ENCODE results near the gene GLB1L3. TPM values are rescaled to one million over a fixed set of nuclear protein-coding genes. Genes with fewer than 3 reads are reported as not detected.
"Not testable (repeated sequence)": the region's sequence is repeated elsewhere in the genome, so short reads cannot be mapped to it uniquely, and the experiment has no call there.

The GLB1L3 gene
- polyA plus RNA-seq, 6 donors from 2014 or later: not detected

GRCh38 chr11:134337051-134337450 lies 60.9 kb downstream of the GLB1L3 start:
- Mint-ChIP-seq H3K4me3 (peak overlapping the region in 1 of 8 donors; percentile 20), H3K4me1 (peaks cover 0 to 7% (median 6%) of the 10 kb centered on the region in 3 donors), H3K27ac (peak overlapping the region in 1 of 6 donors; percentile 57), H3K27me3 (peaks cover 16 to 38% (median 31%) of the 10 kb centered on the region in 3 donors), H3K36me3 (no peaks in the 10 kb centered on the region), H3K9me3 (no peaks in the 10 kb centered on the region)
- ATAC-seq (ENCODE audit: low read depth in 2 of 2): no peak
- no peak for DNase-seq

GRCh38 chr11:134338068-134338467 lies 61.9 kb downstream of the GLB1L3 start:
- no peaks in the 10 kb centered on the region for H3K36me3 Mint-ChIP-seq
- no peak overlapping the region for H3K27ac Mint-ChIP-seq
- peaks cover 9 to 30% (median 23%) of the 10 kb centered on the region in 3 donors for H3K27me3 Mint-ChIP-seq
- DNase-seq (no peak), ATAC-seq (ENCODE audit: low read depth in 2 of 2) (no peak)
- H3K4me3 Mint-ChIP-seq: no peak overlapping the region
- no peaks in the 10 kb centered on the region for H3K9me3 Mint-ChIP-seq
- H3K4me1 Mint-ChIP-seq: no peaks in the 10 kb centered on the region

DNA sequence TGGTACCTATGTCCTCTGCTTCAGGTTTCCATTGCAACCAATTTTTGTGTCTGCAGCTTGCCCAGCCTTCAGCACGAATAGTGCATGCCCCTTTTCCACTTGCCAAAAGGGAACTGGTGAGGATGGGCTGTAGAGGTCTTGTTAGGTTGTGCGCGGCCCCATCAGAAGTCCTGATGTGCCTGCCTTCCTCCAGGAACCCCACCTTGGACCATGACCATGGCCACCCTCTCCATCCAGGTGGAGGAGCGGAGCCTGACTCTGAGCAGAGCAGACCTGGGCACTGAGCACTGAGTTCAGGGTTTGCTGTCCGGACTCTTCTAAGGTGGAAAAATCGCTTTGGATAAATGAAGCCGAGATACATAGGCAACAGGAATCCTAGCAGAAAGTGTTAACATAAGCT lies 62.5 kb downstream of the GLB1L3 start:
- ATAC-seq (ENCODE audit: low read depth in 2 of 2) (no peak), DNase-seq (no peak)
- H3K27me3 Mint-ChIP-seq: peaks cover 6 to 24% (median 22%) of the 10 kb centered on the region in 3 donors
- H3K36me3 Mint-ChIP-seq: no peaks in the 10 kb centered on the region
- H3K4me1 Mint-ChIP-seq: no peaks in the 10 kb centered on the region
- no peaks in the 10 kb centered on the region for H3K9me3 Mint-ChIP-seq
- peak overlapping the region in 1 of 6 donors; percentile 66 for H3K27ac Mint-ChIP-seq
- H3K4me3 Mint-ChIP-seq: no peak overlapping the region

- H3K9me3 Mint-ChIP-seq: no peaks in the 10 kb centered on the region
- peaks cover 0 to 18% (median 14%) of the 10 kb centered on the region in 3 donors for H3K27me3 Mint-ChIP-seq
- H3K36me3 Mint-ChIP-seq: no peaks in the 10 kb centered on the region
- peak overlapping the region in 1 of 6 donors; percentile 83 for H3K27ac Mint-ChIP-seq
- H3K4me1 Mint-ChIP-seq: no peaks in the 10 kb centered on the region
- H3K4me3 Mint-ChIP-seq: no peak overlapping the region
- no peak for DNase-seq
- ATAC-seq (ENCODE audit: low read depth in 2 of 2): no peak
These were observed 63.6 kb downstream of the GLB1L3 start for GRCh38 chr11:134339756-134340155.

- Mint-ChIP-seq H3K4me3 (no peak overlapping the region), H3K4me1 (no peaks in the 10 kb centered on the region), H3K9me3 (no peaks in the 10 kb centered on the region), H3K27ac (no peak overlapping the region), H3K27me3 (peaks cover 0 to 11% (median 7%) of the 10 kb centered on the region in 3 donors), H3K36me3 (no peaks in the 10 kb centered on the region)
- ATAC-seq (ENCODE audit: low read depth in 2 of 2): no peak
- DNase-seq: no peak
These were observed 64.3 kb downstream of the GLB1L3 start for GRCh38 chr11:134340354-134340964.

- H3K4me3 Mint-ChIP-seq: no peak overlapping the region
- H3K4me1 Mint-ChIP-seq: no peaks in the 10 kb centered on the region
- ATAC-seq (ENCODE audit: low read depth in 2 of 2) (no peak), DNase-seq (no peak)
- no peak overlapping the region for H3K27ac Mint-ChIP-seq
- H3K9me3 Mint-ChIP-seq: no peaks in the 10 kb centered on the region
- H3K36me3 Mint-ChIP-seq: no peaks in the 10 kb centered on the region
- peaks cover 0 to 8% (median 0%) of the 10 kb centered on the region in 3 donors for H3K27me3 Mint-ChIP-seq
These were observed 65.8 kb downstream of the GLB1L3 start for GRCh38 chr11:134341805-134342571.

GRCh38 chr11:134342572-134343340 lies 66.6 kb downstream of the GLB1L3 start:
- Mint-ChIP-seq H3K9me3 (no peaks in the 10 kb centered on the region), H3K27ac (peak overlapping the region in 2 of 6 donors; percentile 21 to 63), H3K4me3 (no peak overlapping the region), H3K36me3 (no peaks in the 10 kb centered on the region), H3K4me1 (no peaks in the 10 kb centered on the region), H3K27me3 (peaks cover 0 to 13% (median 4%) of the 10 kb centered on the region in 3 donors)
- DNase-seq: no peak
- no peak for ATAC-seq (ENCODE audit: low read depth in 2 of 2)

- H3K27me3 Mint-ChIP-seq: peaks cover 0 to 13% (median 4%) of the 10 kb centered on the region in 3 donors
- H3K4me3 Mint-ChIP-seq: no peak overlapping the region
- ATAC-seq (ENCODE audit: low read depth in 2 of 2): no peak
- no peaks in the 10 kb centered on the region for H3K4me1 Mint-ChIP-seq
- H3K36me3 Mint-ChIP-seq: no peaks in the 10 kb centered on the region
- H3K27ac Mint-ChIP-seq: no peak overlapping the region
- no peak for DNase-seq
- no peaks in the 10 kb centered on the region for H3K9me3 Mint-ChIP-seq
These were observed 67.5 kb downstream of the GLB1L3 start for GRCh38 chr11:134343646-134344045.

DNA sequence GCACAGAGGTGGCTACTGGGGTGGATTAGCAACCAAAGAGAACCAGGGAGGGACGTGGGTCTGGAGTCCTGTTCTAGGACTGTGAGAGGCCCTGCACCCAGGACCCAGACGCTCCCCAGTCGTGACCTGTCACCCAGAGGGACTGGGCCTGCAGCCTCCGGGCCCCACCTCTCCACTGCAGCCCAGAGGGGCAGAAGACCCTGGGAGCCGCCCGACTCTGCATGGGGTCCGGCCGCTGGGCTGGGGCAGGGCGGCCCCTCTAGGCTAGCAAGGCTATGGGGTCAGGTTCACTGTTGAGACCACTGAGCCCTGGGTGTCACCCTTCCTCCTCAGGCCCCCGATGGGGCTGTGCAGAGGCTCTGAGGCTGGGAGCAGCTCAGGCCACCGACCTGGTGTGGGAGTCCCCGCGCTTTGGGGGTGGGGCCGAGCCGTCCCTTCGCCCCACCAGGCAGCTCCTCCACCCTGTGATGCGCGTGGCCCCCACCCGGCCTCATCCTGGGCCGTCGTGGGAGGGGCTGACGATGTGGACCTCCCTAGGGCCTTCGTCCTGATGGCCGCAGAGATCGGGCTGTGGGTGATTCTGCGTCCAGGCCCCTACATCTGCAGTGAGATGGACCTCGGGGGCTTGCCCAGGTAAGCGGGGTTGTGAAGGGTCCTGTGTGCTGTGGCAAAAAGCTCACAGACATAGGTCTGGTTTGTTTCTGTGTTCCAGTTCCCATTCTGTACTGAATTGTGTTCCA lies 68.5 kb downstream of the GLB1L3 start:
- H3K36me3 Mint-ChIP-seq, DNase-seq, H3K4me3 Mint-ChIP-seq: not testable (repeated sequence)

DNA sequence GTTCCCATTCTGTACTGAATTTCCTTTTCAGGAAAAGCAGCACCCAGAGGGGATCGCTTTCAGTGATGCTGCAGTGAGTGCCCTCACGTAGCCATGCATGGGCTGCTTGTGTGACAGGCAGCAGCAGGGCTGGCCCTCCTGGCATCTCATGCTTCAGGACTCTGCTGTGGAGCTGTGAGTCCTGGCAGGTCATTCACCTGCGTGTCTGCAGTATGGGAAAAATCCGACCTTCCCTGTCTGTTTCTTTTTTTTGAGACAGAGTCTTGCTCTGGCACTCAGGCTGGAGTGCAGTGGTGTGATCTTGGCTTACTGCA lies 69.0 kb downstream of the GLB1L3 start:
- ATAC-seq (ENCODE audit: low read depth in 2 of 2): no peak
- H3K9me3 Mint-ChIP-seq: no peaks in the 10 kb centered on the region

More for the DNA sequence above, 68.5 kb downstream of the GLB1L3 start:
- H3K4me1 Mint-ChIP-seq; H3K27ac Mint-ChIP-seq; ATAC-seq (ENCODE audit: low read depth in 2 of 2); H3K9me3 Mint-ChIP-seq: not testable (repeated sequence)
- peaks cover 0 to 13% (median 4%) of the 10 kb centered on the region in 3 donors for H3K27me3 Mint-ChIP-seq

DNA sequence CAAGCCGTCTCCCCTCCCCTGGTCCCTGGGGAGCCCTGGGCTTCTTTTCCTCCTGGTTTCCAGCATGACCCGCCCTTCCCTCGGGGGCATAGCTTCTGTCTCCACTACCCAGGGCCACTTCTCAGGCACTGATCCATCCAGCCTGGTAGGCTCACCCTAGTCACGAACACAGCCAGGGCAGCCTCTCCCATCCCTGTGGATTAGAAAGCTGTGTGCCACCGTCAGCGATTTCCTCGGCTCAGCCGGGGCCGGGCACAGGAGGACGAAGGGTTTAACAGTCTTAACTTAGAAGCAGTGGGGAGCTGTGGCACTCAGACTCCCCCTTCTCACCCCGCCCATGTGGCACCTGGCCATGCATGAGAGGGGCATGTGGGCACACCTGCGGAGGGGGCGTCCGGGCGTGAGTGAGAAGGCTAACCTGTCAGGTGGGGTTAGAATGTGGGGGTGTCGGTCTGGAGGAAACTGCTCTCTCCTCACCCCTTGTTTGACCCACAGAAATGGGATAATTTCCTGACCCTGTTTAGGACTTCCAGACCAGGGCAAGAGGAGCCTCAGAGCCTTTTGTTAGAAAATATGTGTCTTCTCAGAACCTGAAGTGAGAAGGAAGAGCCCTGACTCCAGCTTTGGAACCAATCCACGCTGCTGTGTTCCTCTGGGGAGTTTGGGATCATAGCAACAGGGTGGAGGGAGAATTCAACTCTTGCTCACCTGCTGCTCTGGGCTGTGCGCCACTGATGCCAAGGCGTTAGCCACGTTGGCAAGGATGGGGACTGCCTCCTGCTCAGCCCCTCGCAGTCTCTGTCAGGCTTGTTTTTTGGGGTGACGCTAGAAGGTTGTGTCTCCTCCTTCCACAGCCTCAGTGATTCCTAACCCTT lies 70.2 kb downstream of the GLB1L3 start:
- Mint-ChIP-seq H3K27ac (peak overlapping the region in 1 of 6 donors; percentile 22), H3K4me3 (no peak overlapping the region), H3K9me3 (no peaks in the 10 kb centered on the region), H3K27me3 (peaks cover 0 to 13% (median 4%) of the 10 kb centered on the region in 3 donors), H3K36me3 (no peaks in the 10 kb centered on the region), H3K4me1 (peaks cover 0 to 3% (median 0%) of the 10 kb centered on the region in 3 donors)
- DNase-seq (no peak), ATAC-seq (ENCODE audit: low read depth in 2 of 2) (no peak)

More for the DNA sequence above, 69.0 kb downstream of the GLB1L3 start:
- Mint-ChIP-seq H3K4me3 (no peak overlapping the region), H3K36me3 (no peaks in the 10 kb centered on the region), H3K4me1 (peaks cover 0 to 3% (median 0%) of the 10 kb centered on the region in 3 donors), H3K27ac (peak overlapping the region in 1 of 6 donors; percentile 61), H3K27me3 (peaks cover 0 to 13% (median 4%) of the 10 kb centered on the region in 3 donors)
- no peak for DNase-seq

- peaks cover 0 to 3% (median 0%) of the 10 kb centered on the region in 3 donors for H3K4me1 Mint-ChIP-seq
- H3K9me3 Mint-ChIP-seq: no peaks in the 10 kb centered on the region
- H3K27ac Mint-ChIP-seq: peak overlapping the region in 1 of 6 donors; percentile 52
- ATAC-seq (ENCODE audit: low read depth in 2 of 2) (no peak), DNase-seq (no peak)
- H3K4me3 Mint-ChIP-seq: no peak overlapping the region
- peaks cover 0 to 13% (median 4%) of the 10 kb centered on the region in 3 donors for H3K27me3 Mint-ChIP-seq
- no peaks in the 10 kb centered on the region for H3K36me3 Mint-ChIP-seq
These were observed 70.8 kb downstream of the GLB1L3 start for GRCh38 chr11:134346976-134347350.

All from naive B cell (primary cell).